ENCODE measurements around the gene WDR7.

The WDR7 gene

GRCh38 chr18:56935434-56936040 is 284.4 kb downstream of the WDR7 start:
- no peaks in the 10 kb centered on the region for H3K4me1 ChIP-seq (ENCODE audit: control insufficient read depth in 1 of 2, insufficient read depth in 2 of 2, low read length in 2 of 2)
- no peaks in the 10 kb centered on the region for H3K9me3 ChIP-seq (ENCODE audit: control insufficient read depth in 1 of 2, low read length in 2 of 2)
- no peaks in the 10 kb centered on the region for H3K27me3 ChIP-seq (ENCODE audit: control insufficient read depth in 1 of 2, insufficient read depth in 2 of 2, low read length in 2 of 2)
- no peaks in the 10 kb centered on the region for H3K36me3 ChIP-seq (ENCODE audit: control insufficient read depth in 1 of 2, insufficient read depth in 2 of 2, low read length in 2 of 2)
- H3K27ac ChIP-seq (ENCODE audit: low read depth, low read length): no peak overlapping the region
- no peak overlapping the region for H3K9ac ChIP-seq (ENCODE audit: low read depth in 1 of 2, low read length in 2 of 2)
- no peak overlapping the region for H3K4me3 ChIP-seq (ENCODE audit: low read depth in 1 of 2, low read length in 2 of 2)

DNA sequence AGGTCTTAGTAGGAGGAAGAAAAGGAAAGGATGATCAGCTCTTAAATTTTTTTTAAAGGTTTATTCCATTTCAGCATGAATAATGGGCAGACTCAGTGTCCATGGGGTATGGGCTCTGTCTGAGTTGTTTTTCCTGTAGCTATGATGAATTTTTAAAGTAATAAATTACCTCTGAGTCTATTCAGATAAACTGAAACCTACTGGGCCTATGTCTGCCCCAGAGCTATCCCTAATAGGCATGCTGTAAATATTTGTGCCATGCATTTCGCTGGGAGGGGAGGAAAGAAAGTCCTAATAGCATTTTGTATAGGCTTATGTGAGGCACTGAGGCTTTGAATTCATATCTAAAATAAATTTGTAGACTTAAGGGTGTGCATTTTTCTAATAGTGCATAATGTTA is 285.3 kb downstream of the WDR7 start:
- Histone ChIP-seq H3K27ac (ENCODE audit: low read depth, low read length) (no peak overlapping the region), H3K9ac (ENCODE audit: low read depth in 1 of 2, low read length in 2 of 2) (no peak overlapping the region), H3K9me3 (ENCODE audit: control insufficient read depth in 1 of 2, low read length in 2 of 2) (no peaks in the 10 kb centered on the region), H3K27me3 (ENCODE audit: control insufficient read depth in 1 of 2, insufficient read depth in 2 of 2, low read length in 2 of 2) (no peaks in the 10 kb centered on the region), H3K36me3 (ENCODE audit: control insufficient read depth in 1 of 2, insufficient read depth in 2 of 2, low read length in 2 of 2) (no peaks in the 10 kb centered on the region), H3K4me1 (ENCODE audit: control insufficient read depth in 1 of 2, insufficient read depth in 2 of 2, low read length in 2 of 2) (no peaks in the 10 kb centered on the region), H3K4me3 (ENCODE audit: low read depth in 1 of 2, low read length in 2 of 2) (no peak overlapping the region)

DNA sequence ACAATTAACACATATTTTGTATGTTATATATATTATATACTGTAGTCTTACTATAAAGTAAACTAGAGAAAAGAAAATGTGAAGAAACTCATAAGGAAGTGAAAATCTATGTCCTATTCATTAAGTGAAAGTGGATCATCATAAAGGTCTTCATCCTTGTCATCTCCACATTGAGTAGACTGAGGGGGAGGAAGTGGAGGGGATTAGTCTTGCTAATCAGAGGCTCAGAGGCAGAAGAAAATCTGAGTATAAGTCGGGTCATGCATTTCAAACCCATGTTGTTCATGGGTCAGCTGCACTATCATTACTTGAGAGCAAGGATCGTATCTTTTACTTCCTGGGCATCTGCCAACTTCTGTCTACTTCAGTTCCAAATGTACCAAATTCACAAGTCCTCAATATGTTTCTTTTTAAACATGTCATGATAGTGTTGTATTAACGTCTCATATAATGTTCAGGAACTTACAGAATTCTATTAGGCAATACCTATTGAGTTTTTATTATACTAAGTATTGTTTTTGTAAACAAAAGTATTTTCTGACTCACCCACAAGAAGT is 286.8 kb downstream of the WDR7 start:
- H3K9me3 ChIP-seq (ENCODE audit: control insufficient read depth in 1 of 2, low read length in 2 of 2): no peaks in the 10 kb centered on the region
- no peaks in the 10 kb centered on the region for H3K36me3 ChIP-seq (ENCODE audit: control insufficient read depth in 1 of 2, insufficient read depth in 2 of 2, low read length in 2 of 2)
- H3K27me3 ChIP-seq (ENCODE audit: control insufficient read depth in 1 of 2, insufficient read depth in 2 of 2, low read length in 2 of 2): no peaks in the 10 kb centered on the region
- no peak overlapping the region for H3K4me3 ChIP-seq (ENCODE audit: low read depth in 1 of 2, low read length in 2 of 2)
- no peak overlapping the region for H3K9ac ChIP-seq (ENCODE audit: low read depth in 1 of 2, low read length in 2 of 2)
- no peak overlapping the region for H3K27ac ChIP-seq (ENCODE audit: low read depth, low read length)
- no peaks in the 10 kb centered on the region for H3K4me1 ChIP-seq (ENCODE audit: control insufficient read depth in 1 of 2, insufficient read depth in 2 of 2, low read length in 2 of 2)

DNA sequence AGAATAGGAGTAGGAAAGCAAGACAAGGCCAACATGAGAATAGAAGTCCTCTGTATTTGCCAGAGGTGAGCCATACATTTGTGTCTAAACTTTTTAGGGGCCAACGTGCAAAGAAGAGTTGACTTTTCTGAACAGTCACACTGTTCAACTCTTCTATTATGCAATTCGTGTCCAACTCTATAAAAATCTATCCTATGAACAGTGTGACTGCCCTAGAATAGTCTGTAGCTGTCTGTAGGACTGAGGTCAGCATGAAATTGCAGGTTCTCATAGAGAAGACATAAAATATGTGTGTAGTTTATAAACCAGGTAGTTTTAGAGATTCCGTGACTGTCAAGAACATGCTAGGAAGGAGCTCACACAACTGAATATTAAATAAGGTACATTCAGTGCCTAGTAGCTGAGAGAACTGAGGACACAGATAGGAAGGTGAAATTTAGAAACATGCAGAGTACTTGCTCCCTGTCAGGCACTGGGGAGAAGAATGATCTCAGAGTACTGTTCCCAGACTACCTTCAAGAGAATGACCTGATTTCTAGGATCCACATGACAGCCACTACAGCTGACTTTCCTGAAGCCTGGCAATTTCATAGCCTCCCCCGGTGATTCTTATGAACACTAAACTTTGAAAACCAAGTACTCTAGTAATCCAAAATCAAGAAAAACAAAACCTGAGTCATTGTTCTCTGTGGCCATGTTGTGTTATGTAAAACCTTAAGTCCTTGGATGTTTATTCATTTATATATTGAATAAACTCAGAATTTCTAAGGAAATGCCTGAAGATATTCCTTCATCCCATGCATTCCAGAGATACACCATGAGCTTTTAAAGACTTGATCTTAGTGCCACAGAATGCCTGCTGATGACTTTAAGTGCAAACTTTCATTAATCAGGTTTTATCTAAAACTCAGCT is 294.3 kb downstream of the WDR7 start:
- H3K9ac ChIP-seq (ENCODE audit: low read depth in 1 of 2, low read length in 2 of 2): no peak overlapping the region
- H3K27ac ChIP-seq (ENCODE audit: low read depth, low read length): no peak overlapping the region
- H3K36me3 ChIP-seq (ENCODE audit: control insufficient read depth in 1 of 2, insufficient read depth in 2 of 2, low read length in 2 of 2): no peaks in the 10 kb centered on the region
- H3K27me3 ChIP-seq (ENCODE audit: control insufficient read depth in 1 of 2, insufficient read depth in 2 of 2, low read length in 2 of 2): no peaks in the 10 kb centered on the region
- H3K4me1 ChIP-seq (ENCODE audit: control insufficient read depth in 1 of 2, insufficient read depth in 2 of 2, low read length in 2 of 2): peaks cover 0 to 2% of the 10 kb centered on the region in 2 donors
- H3K9me3 ChIP-seq (ENCODE audit: control insufficient read depth in 1 of 2, low read length in 2 of 2): no peaks in the 10 kb centered on the region
- no peak overlapping the region for H3K4me3 ChIP-seq (ENCODE audit: low read depth in 1 of 2, low read length in 2 of 2)

DNA sequence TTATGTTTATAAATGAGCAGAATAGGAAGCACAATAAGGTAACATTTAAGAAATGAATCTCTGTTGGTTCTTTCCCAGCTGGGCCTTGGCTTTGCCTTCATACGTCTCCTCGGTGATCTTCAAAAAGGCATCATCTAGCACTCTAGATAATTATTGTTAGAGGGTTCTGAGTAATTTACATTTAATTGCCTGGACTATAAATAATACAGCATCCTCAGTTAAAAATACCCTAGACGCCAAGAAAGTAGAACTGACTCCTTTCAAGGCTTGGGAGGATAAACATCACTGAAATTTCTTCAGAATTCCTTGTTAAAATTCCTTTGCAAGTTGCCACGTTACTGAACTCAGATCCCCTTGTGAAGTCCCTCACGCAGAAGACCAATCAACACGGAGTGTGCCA is 296.1 kb downstream of the WDR7 start:
- H3K27me3 ChIP-seq (ENCODE audit: control insufficient read depth in 1 of 2, insufficient read depth in 2 of 2, low read length in 2 of 2): no peaks in the 10 kb centered on the region
- H3K4me1 ChIP-seq (ENCODE audit: control insufficient read depth in 1 of 2, insufficient read depth in 2 of 2, low read length in 2 of 2): peaks cover 0 to 8% of the 10 kb centered on the region in 2 donors
- no peaks in the 10 kb centered on the region for H3K36me3 ChIP-seq (ENCODE audit: control insufficient read depth in 1 of 2, insufficient read depth in 2 of 2, low read length in 2 of 2)
- H3K27ac ChIP-seq (ENCODE audit: low read depth, low read length): no peak overlapping the region
- H3K4me3 ChIP-seq (ENCODE audit: low read depth in 1 of 2, low read length in 2 of 2): no peak overlapping the region
- no peak overlapping the region for H3K9ac ChIP-seq (ENCODE audit: low read depth in 1 of 2, low read length in 2 of 2)
- no peaks in the 10 kb centered on the region for H3K9me3 ChIP-seq (ENCODE audit: control insufficient read depth in 1 of 2, low read length in 2 of 2)

DNA sequence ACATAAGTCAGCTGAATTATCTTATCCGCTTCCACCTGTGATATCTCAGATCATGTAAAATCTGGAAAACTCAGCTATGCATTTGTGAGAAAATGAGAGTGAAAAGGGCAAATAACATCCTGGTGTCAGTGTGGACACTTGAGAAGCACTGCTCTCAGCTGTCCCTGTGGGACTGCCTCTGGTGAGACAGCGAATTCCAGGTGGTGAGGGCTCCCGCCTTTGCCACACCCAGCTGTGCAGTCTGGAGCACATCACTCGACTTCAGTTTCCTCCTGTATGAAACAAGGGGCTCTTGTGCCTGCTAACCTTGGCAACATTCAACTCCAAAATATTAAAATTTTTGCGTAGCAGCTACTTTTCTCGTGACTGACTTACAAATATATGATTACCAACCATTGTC is 300.9 kb downstream of the WDR7 start:
- Histone ChIP-seq H3K9me3 (ENCODE audit: control insufficient read depth in 1 of 2, low read length in 2 of 2) (no peaks in the 10 kb centered on the region), H3K4me1 (ENCODE audit: control insufficient read depth in 1 of 2, insufficient read depth in 2 of 2, low read length in 2 of 2) (peaks cover 0 to 8% of the 10 kb centered on the region in 2 donors), H3K27ac (ENCODE audit: low read depth, low read length) (no peak overlapping the region), H3K36me3 (ENCODE audit: control insufficient read depth in 1 of 2, insufficient read depth in 2 of 2, low read length in 2 of 2) (no peaks in the 10 kb centered on the region), H3K27me3 (ENCODE audit: control insufficient read depth in 1 of 2, insufficient read depth in 2 of 2, low read length in 2 of 2) (no peaks in the 10 kb centered on the region), H3K9ac (ENCODE audit: low read depth in 1 of 2, low read length in 2 of 2) (no peak overlapping the region), H3K4me3 (ENCODE audit: low read depth in 1 of 2, low read length in 2 of 2) (no peak overlapping the region)

DNA sequence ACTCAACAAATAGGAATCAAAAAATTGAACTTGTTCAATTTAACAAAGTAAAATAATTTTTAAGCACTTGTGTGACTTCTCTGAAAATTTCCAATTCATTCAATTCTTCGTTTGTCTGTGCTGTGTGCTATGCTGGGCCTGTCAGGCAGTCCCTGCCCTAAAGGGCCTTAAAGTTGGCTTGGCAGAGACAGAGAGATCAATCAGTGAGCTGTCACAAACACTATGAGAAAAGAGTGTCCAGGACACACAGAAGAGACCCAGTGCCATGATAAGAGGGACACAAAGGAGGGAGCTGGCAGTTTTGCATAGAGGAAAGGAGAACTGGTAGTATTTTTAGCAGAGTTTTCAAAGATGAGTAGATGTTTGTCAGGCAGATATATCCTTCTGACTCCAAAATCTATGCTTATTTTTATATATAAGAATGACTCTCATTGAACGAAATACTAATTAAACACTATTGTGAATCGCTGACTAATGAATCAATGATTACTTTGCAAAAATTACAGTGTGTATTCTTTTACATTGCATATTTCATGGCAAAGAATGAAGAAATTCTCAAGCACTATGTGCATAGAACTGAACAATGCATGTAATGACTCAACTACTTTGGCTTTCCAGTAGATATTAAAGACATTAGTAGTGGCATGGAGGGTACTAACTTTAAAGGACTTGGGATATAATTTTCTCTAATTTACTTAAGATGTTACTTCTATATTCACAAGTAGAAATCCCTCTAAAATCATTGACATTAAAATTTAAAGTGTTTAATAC is 302.5 kb downstream of the WDR7 start:
- Histone ChIP-seq H3K9me3 (ENCODE audit: control insufficient read depth in 1 of 2, low read length in 2 of 2) (no peaks in the 10 kb centered on the region), H3K9ac (ENCODE audit: low read depth in 1 of 2, low read length in 2 of 2) (no peak overlapping the region), H3K27ac (ENCODE audit: low read depth, low read length) (no peak overlapping the region), H3K27me3 (ENCODE audit: control insufficient read depth in 1 of 2, insufficient read depth in 2 of 2, low read length in 2 of 2) (no peaks in the 10 kb centered on the region), H3K4me1 (ENCODE audit: control insufficient read depth in 1 of 2, insufficient read depth in 2 of 2, low read length in 2 of 2) (peaks cover 0 to 8% of the 10 kb centered on the region in 2 donors), H3K36me3 (ENCODE audit: control insufficient read depth in 1 of 2, insufficient read depth in 2 of 2, low read length in 2 of 2) (no peaks in the 10 kb centered on the region), H3K4me3 (ENCODE audit: low read depth in 1 of 2, low read length in 2 of 2) (no peak overlapping the region)

DNA sequence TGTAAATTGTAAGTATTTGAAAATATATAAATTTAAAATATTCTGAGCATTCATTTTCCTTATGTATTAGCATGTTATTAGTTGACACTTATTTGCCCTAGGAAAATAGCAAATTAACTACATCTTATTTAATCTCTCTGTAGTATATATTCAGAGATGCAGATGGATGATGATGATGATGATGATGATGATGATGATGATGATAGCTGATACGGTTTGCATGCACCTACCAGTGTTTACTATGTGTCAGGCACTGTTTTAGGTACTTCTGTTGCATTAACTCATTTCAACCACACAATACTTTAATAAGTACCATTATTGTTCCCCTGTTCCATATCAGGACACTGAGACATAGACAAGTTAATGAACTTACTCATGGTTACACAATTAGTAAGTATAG is 304.3 kb downstream of the WDR7 start:
- Histone ChIP-seq H3K27ac (ENCODE audit: low read depth, low read length) (no peak overlapping the region), H3K9ac (ENCODE audit: low read depth in 1 of 2, low read length in 2 of 2) (no peak overlapping the region), H3K36me3 (ENCODE audit: control insufficient read depth in 1 of 2, insufficient read depth in 2 of 2, low read length in 2 of 2) (no peaks in the 10 kb centered on the region), H3K4me3 (ENCODE audit: low read depth in 1 of 2, low read length in 2 of 2) (no peak overlapping the region), H3K27me3 (ENCODE audit: control insufficient read depth in 1 of 2, insufficient read depth in 2 of 2, low read length in 2 of 2) (no peaks in the 10 kb centered on the region), H3K9me3 (ENCODE audit: control insufficient read depth in 1 of 2, low read length in 2 of 2) (no peaks in the 10 kb centered on the region), H3K4me1 (ENCODE audit: control insufficient read depth in 1 of 2, insufficient read depth in 2 of 2, low read length in 2 of 2) (peaks cover 0 to 5% of the 10 kb centered on the region in 2 donors)

GRCh38 chr18:56959120-56959519 is 308.0 kb downstream of the WDR7 start:
- Histone ChIP-seq H3K27ac (ENCODE audit: low read depth, low read length) (no peak overlapping the region), H3K4me1 (ENCODE audit: control insufficient read depth in 1 of 2, insufficient read depth in 2 of 2, low read length in 2 of 2) (no peaks in the 10 kb centered on the region), H3K9ac (ENCODE audit: low read depth in 1 of 2, low read length in 2 of 2) (no peak overlapping the region), H3K9me3 (ENCODE audit: control insufficient read depth in 1 of 2, low read length in 2 of 2) (no peaks in the 10 kb centered on the region), H3K27me3 (ENCODE audit: control insufficient read depth in 1 of 2, insufficient read depth in 2 of 2, low read length in 2 of 2) (no peaks in the 10 kb centered on the region), H3K36me3 (ENCODE audit: control insufficient read depth in 1 of 2, insufficient read depth in 2 of 2, low read length in 2 of 2) (no peaks in the 10 kb centered on the region), H3K4me3 (ENCODE audit: low read depth in 1 of 2, low read length in 2 of 2) (no peak overlapping the region)

DNA sequence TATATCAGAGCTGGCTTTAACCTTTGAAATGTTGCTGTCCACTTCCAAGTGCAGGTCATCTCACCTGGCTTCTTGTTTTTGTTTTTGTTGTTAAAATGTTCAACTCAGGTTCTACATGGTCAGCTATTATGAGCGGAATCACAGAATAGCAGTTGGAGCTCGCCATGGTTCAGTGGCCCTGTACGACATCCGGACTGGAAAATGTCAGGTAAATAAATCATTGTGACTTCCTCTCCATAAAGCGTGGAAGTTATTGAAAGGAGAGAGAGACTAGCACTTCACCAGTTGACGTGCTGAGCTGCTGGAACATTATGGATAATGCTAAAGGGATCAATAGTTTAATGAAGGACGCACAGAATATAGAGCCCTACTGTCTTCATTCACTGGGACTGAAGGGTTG is 311.2 kb downstream of the WDR7 start:
- Histone ChIP-seq H3K27ac (ENCODE audit: low read depth, low read length) (no peak overlapping the region), H3K9ac (ENCODE audit: low read depth in 1 of 2, low read length in 2 of 2) (no peak overlapping the region), H3K36me3 (ENCODE audit: control insufficient read depth in 1 of 2, insufficient read depth in 2 of 2, low read length in 2 of 2) (no peaks in the 10 kb centered on the region), H3K27me3 (ENCODE audit: control insufficient read depth in 1 of 2, insufficient read depth in 2 of 2, low read length in 2 of 2) (no peaks in the 10 kb centered on the region), H3K4me3 (ENCODE audit: low read depth in 1 of 2, low read length in 2 of 2) (no peak overlapping the region), H3K4me1 (ENCODE audit: control insufficient read depth in 1 of 2, insufficient read depth in 2 of 2, low read length in 2 of 2) (peaks cover 0 to 4% of the 10 kb centered on the region in 2 donors), H3K9me3 (ENCODE audit: control insufficient read depth in 1 of 2, low read length in 2 of 2) (no peaks in the 10 kb centered on the region)
